Hippocampal formation (tissue), 2 donors: ENCODE data around the gene RGR.
"Not testable (repeated sequence)": the region's sequence is repeated elsewhere in the genome, so short reads cannot be mapped to it uniquely, and the experiment has no call there.

ENCODE experiments used
- DNase-seq, 2 donors: peaks; one replicate each; lab custom pipeline; 2025; lab: John Stamatoyannopoulos, UW

RGR gene

DNA sequence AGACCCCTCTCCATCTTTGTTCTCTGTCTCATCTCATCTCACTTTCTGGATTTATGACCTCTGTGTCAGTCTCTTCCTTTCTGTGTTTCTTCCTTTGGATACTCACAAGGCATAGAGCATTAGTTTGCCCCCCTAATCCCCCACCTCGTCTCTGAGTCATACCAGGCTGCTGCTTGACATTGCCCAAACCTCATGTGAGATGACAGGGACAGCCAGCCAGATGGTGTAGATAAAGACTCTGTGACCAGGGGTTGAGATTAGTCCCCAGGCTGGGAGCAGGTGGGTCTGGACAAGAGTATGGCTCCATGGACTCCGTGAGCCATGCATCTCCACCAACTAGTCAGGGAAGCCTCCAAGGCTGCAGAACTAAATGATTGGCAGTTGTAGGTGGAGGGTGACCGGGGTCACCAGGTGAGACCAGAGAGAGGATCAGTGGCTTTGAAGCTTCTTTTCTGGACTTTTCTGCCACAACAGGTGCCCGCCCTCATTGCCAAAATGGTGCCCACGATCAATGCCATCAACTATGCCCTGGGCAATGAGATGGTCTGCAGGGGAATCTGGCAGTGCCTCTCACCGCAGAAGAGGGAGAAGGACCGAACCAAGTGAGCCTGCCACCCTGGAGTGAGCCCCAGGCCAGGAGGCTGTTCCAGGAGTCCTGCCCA, 13.3 kb downstream of the RGR start:
- DNase-seq: no peak

DNA sequence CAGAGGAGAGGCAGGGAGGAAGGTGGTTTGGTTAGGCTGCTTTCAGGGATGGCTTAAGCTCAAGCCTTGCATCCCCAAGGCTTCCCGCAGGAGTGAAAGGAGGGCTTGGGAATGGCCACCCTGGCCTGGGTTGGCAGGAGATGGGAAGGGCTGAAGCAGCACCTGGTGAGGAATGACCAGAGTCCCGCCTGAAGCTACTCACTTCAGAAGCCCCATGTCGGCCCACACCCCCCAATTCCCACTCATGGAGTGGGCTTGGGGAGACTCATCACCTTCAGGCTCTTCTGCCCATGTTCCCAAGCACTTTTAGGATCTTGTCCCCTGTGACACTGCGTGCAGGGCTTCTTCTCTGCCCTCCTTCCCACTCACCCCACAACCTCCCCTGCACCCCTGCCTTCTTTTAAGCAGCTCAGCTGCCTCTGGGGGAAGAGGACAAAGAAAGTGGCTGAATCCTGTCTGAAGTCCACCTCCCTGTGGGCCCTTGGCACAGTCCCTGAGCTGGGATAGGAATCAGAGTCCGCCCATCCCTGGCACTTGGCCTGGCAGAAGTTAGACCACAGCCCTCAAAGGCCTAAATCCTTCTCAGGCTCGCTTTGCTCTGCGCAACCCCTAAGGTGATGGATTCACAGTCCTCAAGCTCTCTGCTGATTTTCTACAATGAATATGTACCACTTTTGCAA, 16.5 kb downstream of the RGR start:
- DNase-seq: no peak

DNA sequence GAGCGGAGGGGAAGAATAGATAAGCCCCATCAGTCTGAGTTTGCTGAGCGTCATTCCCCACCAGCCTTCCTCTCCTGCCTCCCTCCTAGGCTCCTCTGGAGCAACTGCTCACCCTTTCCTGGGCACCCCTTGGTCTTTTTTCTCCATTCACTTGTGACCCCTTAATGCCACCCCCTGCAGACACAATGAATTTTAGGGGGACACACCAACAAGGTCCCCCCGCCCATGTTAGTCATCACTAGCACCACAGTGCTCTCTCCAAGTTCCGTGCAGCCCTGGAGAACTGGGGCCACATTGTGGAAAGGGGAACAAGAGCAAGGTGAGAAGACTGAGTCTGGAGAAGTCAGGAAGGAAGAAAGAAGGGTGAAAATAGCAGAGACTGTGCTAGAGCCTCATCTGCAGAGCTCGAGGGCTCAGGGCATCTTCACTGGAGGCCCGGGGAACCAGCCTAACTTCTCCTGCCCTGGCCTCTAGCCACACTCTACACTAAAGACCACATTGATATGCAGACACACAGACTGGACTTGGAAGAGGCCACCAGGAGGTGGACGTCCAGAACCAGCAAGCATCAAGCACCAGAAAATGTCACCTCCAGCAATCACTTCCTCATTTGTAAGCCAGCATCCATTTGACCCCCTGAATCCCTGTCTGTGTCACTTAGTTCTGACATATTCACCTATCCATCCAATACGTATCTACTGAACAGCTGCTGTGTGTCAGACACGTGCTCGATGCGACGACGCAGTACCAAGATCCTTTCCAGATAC, 17.5 kb downstream of the RGR start:
- no peak for DNase-seq

DNA sequence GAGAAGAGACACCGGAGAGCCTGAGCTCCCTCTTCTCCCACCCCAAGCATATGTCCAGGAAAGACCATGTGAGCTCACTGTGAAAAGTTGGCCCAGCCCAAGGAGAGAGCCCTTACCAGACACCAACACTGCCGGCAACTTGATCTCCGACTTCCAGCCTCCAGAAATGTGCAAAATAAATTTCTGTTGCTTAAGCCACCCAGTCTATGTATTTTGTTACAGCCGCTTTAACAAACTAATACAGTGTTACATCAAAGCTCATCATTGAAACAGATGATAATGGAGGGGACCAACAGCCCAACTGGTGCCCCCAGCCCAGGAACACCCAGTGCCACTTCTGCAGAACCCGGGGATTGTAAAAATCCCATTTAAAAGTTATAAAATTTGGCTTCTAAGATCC, 18.9 kb downstream of the RGR start:
- no peak for DNase-seq

DNA sequence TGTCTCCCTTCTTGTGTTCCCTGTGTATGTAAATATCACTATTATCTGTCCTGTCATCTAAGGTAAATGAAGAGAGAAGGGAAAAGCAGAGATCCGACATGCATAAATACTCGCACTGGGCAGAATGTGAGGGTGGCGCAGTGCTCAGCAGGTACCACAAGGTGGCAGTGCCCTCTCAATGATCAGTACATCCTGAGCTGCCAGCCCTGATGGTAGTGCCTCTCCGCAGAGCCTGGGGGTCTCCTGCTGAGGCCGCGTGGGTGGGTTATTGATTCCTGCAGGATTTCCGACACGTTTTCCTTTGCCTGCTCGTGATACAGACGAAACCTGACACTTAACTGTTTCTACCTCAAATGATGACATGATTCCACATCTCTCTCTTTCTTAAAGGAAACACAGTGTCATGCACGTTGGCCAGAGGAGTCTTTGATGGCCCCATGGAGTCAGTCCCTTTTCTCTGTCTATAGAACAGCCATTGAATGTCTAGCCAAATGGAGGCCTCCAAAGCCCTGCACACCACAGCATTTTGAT, 19.8 kb downstream of the RGR start:
- peak; percentile 49 to 63 for DNase-seq

DNA sequence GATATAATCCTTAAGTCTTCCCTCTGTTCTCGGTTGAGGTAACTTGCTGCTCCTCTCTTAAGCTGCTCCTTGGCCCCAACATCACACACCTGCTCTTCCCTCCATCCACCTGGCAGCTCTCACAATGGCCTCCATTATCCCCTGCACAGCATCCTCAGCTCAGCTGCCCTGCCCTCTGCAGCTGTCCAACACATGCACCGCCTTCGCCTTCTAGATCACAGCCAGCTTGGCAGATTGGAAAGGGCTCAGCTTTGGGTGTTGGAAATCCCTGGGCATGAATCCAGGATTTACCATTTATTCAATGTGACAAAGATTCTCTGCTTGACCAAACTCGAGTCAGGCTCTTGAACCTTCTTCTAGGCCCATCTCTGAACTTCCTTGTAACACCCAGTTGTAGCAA, 20.6 kb downstream of the RGR start:
- no peak for DNase-seq

DNA sequence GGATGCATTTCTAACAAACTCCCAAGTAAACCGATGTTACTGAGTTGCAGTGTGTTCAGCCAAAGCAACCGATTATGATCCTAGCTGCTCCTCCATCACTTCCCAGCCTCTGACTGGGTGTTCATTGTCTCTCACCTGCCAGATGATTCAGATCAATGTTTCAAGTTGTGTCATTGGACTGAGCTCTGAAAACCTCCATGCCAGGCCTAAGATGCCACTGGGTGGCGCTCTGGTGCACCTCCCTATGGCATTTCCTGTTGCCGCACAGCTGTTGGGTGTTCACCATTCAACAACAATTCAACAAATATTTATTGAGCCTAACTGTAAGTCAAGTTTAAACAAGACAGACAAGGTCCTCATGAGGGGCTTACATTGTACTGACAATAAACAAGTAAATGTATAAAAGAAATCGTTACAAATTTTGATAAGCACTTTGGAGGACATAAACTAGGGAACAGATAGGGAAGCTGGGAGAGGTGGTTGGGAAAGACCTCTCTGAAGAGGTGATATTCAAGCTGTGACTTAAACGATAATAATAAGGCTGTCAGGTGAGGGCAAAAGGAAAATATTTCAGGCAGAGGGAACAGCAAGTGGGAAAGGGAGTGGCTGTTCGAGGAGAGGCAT, 22.8 kb downstream of the RGR start:
- no peak for DNase-seq

DNA sequence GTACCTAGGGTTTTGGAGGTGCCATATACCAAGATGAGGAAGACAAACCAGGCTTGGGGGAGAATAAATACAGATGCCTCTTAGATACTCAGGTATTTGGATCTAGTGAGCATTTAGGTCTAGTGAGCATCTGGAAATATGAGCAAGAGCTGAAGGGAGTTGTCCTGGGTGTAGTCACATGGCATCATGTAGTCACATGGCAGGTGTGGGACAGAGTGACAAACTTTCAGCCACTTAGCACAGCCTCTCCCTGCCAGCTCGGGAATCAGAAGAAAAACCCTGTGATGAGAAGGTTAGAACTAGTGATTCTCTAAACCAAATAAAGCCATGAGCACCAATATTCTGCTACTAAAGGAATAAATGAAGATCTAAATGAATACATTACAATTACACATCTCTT, 24.3 kb downstream of the RGR start:
- no peak for DNase-seq

DNA sequence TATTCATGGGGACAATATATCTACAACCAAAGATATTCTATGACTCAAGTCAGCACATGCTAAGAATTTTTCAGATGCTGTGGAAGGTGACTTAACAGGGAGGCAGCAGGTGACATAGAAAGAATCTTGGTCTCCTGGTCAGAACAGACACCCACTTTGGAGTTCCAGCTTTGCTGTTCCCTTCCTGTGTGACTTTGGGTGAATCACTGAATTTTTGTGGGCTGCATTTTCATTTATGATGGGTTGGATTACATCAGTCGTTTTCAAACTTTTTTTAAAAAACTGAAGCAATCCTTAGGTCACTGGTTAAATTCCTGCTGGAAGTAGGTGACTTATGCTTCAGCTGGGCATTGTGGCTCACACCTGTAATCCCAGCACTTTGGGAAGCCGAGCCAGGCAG, 24.9 kb downstream of the RGR start:
- DNase-seq: no peak

DNA sequence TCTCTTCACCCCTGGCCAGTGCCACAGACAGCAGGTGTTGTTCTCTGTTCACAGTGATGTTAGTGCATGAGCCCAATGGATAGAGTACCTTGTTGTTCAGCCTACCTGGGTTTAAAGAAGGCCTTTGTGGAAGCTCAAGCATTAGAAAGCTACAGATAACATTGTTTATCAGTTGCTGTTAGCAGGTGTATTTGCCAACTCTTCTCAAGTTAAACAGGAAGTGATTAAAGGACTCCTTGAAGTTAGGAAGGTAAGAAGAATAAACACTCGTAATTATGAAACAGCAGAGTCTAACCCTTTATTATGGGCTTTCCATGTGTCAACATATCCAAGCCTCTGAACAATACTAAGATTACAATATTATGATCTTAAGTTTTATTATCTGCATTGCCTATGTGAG, 25.9 kb downstream of the RGR start:
- DNase-seq: no peak

DNA sequence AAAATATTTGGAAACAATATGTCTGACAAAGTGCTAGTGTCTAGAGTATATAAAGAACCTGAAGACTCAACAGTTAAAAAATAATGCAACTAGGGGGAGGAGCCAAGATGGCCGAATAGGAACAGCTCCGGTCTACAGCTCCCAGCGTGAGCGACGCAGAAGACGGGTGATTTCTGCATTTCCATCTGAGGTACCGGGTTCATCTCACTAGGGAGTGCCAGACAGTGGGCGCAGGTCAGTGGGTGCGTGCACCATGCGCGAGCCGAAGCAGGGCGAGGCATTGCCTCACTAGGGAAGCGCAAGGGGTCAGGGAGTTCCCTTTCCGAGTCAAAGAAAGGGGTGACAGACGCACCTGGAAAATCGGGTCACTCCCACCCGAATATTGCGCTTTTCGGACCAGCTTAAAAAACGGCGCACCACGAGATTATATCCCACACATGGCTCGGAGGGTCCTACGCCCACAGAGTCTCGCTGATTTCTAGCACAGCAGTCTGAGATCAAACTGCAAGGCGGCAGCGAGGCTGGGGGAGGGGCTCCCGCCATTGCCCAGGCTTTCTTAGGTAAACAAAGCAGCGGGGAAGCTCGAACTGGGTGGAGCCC, 35.1 kb downstream of the RGR start:
- not testable (repeated sequence) for DNase-seq

DNA sequence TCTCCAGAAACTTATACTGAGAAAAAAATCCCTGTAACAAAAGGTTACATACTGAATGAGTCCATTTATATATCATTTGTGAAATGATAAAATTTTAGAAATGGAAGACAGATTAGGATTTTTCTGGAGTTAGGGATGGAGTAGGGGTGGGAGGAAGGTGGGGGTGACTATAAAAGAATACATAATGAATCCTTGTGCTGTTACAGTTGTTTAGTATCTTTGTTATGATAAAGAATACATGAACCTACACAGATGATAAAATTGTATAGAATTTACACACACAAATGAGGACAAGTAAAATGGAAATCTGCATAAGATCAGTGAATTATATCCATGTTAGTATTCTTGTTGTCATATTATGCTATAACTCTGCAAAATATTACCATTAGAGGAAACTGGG, 41.8 kb downstream of the RGR start:
- no peak for DNase-seq

DNA sequence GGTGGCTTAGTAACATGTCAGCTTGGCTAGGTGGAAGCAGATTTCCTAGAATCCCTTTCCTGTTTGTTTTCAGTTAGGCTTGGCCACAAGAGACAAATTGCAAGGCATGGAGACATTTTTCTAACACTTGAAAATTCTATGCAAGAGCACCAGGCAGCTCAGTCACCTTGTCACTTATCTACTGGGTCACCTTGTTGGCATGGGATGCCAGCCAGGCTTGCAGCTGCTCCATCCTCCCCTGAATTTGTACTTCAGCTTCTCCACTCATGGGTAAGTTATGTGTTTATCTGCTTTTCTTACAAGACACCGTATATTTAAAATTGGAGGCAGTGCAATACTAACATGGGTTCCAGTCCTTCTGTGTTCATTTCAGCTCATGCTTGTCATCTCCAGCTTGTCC, 43.3 kb downstream of the RGR start:
- DNase-seq: no peak

DNA sequence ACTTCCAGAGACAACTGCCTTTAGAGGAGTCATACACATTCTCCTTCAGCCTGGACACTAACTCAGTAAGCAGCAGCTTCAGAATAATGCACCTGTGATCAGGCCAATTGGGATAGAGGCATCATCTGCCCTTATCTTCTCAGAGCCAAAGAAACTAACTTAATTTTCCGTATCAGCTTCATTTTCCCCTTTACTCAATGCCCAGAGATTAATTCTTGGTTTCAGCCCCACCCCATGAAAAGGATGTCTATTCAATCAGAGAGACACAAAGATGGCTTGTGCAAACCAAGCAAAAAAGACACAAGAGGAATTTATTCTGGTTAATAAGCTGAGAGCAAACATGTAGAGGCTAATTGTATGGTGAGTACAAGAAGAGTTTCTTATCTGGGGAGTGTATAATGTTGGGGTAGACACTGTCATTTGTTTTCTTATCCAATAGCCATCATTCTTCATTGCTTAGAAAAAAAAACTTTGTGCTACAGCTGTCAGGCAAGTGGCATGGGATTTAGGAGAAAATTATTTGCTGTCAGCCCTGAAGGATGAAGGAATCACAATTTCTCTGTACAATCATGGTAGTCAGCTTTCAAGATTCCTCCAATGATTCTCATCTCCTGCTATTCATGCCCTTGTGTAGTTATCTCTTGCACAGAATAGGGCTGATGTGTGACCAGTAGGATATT, 44.8 kb downstream of the RGR start:
- DNase-seq: no peak

DNA sequence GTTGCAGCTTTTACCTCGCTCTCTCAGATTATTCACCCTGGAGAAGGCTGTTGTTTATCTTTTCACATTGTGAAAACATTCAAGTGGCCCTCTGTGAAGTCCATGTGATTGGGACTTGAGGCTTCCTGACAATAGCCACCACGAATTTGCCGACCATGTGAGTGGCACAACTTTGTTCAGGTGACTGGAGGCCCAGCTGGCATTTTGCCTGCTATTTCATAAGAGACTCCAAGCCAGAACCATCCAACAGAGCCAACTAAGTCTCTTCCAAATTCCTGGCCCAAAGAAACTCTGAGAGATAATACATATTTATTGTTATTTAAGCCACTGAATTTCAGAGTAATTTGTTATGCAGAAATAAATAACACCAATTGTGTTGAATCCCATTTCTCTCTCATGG, 45.4 kb downstream of the RGR start:
- no peak for DNase-seq

DNA sequence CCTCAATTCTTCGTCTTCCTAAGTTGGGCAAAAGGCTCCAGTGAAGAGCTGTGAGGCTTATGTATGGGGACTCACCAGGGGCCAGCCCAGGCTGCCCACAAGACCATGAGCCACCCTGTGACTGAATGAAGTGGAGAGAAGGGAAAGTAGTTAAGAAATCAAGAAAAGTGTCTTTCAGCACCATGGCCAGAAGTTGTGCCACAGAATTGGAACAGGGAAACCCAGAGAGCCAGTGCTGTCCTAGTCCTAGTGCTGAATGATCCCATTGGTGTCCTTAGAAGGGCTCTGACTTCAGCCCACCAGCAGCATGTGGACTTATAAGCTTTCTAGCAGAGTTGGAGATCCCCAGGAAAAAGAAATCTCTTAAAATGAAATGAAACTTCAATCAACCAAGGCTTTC, 46.5 kb downstream of the RGR start:
- DNase-seq: no peak

DNA sequence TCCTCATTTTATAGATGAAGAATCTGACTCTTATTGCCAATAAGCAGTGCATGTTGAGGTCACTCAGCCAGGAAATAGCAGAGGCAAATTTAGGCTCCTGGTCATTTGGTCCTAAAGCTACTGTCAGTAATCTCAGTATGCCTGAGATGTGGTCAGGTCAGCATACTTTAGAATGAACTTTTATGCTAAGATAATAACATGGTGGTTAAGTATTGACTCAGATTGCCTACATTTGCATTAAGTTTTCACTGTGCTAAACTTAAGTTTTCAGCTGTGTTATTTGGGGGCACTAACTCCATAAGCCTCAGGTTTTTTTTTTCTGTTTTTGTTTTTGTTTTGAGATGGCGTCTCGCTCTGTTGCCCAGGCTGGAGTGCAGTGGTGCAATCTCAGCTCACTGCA, 47.6 kb downstream of the RGR start:
- no peak for DNase-seq

DNA sequence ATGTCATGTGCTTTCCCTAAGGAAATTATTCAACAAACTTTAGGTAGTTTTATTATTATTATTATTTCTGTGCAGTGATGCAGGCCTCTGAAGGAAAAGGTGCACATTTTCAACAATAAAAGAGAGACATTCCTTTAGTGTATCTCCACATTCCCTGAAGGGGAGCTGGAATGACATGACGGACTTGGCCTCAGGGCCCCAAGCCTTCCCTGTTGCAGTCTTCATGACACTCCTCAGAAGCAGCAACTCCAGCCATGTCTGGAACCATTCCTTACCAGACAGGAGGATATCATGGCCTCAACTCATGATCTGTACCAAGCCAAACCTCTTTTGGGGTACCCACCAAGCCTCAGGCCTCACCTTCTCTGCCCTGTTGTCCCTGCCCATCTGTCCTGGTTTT, 48.3 kb downstream of the RGR start:
- no peak for DNase-seq

DNA sequence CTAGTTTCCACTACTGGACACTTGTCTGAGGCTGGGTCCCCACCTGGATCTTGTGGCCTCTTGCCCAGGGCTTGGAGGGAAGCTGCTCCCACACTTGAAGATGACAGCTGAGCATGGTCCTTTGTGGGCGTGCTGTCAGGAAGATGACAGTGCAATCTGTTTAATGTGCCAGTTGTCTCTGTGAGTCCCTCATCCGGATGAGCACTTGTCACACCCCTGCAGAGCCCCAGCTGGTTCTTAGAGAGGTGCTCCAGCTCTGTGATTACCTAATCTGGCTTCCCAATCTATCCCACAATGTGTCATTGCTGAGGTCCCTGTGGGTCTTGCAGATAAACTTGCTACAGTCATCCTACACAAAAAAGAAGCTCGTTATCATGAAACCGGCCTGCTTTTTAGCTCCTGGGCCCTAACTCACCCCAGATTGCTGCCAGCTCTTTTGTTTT, 48.7 kb downstream of the RGR start:
- no peak for DNase-seq

DNA sequence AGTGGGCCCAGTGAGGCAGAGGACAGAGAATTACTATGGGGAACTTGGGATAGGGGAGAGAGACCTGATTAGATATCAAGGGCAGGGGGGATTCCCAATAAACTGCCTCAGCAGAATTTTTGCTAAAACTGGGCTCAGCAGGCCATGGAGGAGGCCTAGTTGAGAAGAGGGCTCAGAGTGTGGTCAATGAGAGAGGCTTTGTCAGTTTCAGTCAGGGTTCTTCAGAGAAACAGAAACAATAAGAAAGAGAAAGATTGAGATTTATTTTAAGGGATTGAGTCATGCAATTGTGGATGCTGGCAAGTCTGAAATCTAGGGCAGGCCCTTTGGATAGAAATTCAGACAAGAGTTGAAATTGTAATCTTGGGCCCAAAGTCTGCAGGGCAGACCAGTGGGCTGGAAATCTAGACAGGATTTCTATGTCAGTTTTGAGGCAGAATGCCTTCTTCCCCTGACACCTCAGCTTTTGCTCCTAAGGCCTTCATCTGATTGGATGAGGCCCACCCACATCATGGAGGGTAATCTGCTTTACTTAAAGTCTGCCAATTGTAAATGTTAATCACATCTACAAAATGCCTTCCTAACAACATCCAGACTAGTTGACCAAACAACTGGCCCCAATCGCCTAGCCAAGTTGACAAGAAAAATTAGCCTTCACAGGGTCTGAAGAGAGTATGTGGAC, 50.1 kb downstream of the RGR start:
- no peak for DNase-seq
